ENCODE data around the gene KNG1. TPM values are rescaled to one million over a fixed set of nuclear protein-coding genes. Genes with fewer than 3 reads are reported as not detected.

The KNG1 gene
- total and polyA plus RNA-seq, 2 donors (not counting 3 experiments of a cell fraction or from before 2014, with no cell fraction given), result not detected

DNA sequence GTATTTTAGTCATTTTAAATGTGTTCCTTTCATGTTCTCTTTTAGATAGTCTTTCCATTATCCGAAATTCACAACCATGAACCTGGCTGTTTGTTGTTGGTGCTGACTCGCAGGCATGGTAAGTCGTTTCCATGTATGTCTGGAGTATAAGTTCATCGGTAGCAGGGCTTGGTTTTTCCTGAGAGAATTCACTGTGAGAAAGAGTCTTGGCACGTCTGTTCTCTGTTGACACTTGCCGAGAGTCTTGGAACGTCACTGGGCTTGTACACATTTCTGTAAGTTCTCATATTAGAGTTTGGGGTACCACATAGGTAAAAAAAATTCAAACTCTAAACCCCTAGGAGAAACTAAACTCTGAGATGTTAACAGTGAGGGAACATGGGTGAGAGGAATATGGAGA, 36.8 kb downstream of the KNG1 start:
- peaks cover 4% of the 10 kb centered on the region for H3K4me1 ChIP-seq (ENCODE audit: control insufficient read depth, extremely low read depth, insufficient read depth, low read length)
- ChIA-PET CTCF (interaction anchor here (1.4 kb wide), 1 partner anchor 31 kb away, joined by 3 read pairs; no protein-coding TSS in a partner anchor), POLR2A (no interaction called here)
- no peaks in the 10 kb centered on the region for H3K79me2 ChIP-seq (ENCODE audit: control insufficient read depth, insufficient read depth, low read length)
- FAIRE-seq, result no peak
- H3K9me1 ChIP-seq (replicated peaks; ENCODE audit: control insufficient read depth, extremely low read depth, insufficient read depth, low read length), result no peaks in the 10 kb centered on the region
- no peak for DNase-seq (ENCODE audit: low read depth, low spot score)
- no peak overlapping the region for H3K27ac ChIP-seq (ENCODE audit: insufficient read depth, low read depth, low read length)
- BruUV-seq (replicated peaks), result no TSS peak
- H2AFZ ChIP-seq (ENCODE audit: low read depth, low read length), result no peak overlapping the region
- H3K9ac ChIP-seq (replicated peaks; ENCODE audit: extremely low read depth, insufficient read depth, low read length), result no peak overlapping the region
- H3K4me2 ChIP-seq (ENCODE audit: insufficient read depth, low read length), result no peak overlapping the region
- intact Hi-C loops (cut with micrococcal nuclease), result no loop called here
- TF ChIP-seq MYC (IDR thresholded peaks at IDR 0.05; ENCODE audit: low read depth, low read length), result no peak
- no peak for TF ChIP-seq EZH2 (IDR thresholded peaks at IDR 0.05; ENCODE audit: borderline replicate concordance, low read depth, low read length, severe bottlenecking)
- TF ChIP-seq, protein P1, sequence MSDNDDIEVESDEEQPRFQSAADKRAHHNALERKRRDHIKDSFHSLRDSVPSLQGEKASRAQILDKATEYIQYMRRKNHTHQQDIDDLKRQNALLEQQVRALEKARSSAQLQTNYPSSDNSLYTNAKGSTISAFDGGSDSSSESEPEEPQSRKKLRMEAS (IDR thresholded peaks at IDR 0.05; ENCODE audit: insufficient read depth, insufficient read length), result no peak
- no peaks in the 10 kb centered on the region for H3K36me3 ChIP-seq (ENCODE audit: control insufficient read depth in 2 of 2, extremely low read depth in 1 of 2, insufficient read depth in 2 of 2, low read length in 2 of 2)
- no peaks in the 10 kb centered on the region for H3K27me3 ChIP-seq (ENCODE audit: control insufficient read depth in 2 of 2, insufficient read depth in 2 of 2, low read length in 2 of 2)
- no peak overlapping the region for H3K4me3 ChIP-seq (replicated peaks in 1 of 3; ENCODE audit: insufficient read depth in 1 of 3, low read depth in 1 of 3, low read length in 3 of 3)
- dilution Hi-C loops (cut with MboI; ENCODE audit: extremely low pct_ligation_motif_present, low sequenced_read_pairs), result no loop called here
- no peaks in the 10 kb centered on the region for H4K20me1 ChIP-seq (replicated peaks; ENCODE audit: control insufficient read depth, extremely low read depth, insufficient read depth, low read length)
- no peaks in the 10 kb centered on the region for H3K9me3 ChIP-seq (replicated peaks; ENCODE audit: control insufficient read depth, insufficient read depth, low read length)

GRCh38 chr3:186754871-186755270, 37.7 kb downstream of the KNG1 start:
- Histone ChIP-seq H4K20me1 (replicated peaks; ENCODE audit: control insufficient read depth, extremely low read depth, insufficient read depth, low read length) (no peaks in the 10 kb centered on the region), H3K79me2 (ENCODE audit: control insufficient read depth, insufficient read depth, low read length) (no peaks in the 10 kb centered on the region), H3K9me1 (replicated peaks; ENCODE audit: control insufficient read depth, extremely low read depth, insufficient read depth, low read length) (no peaks in the 10 kb centered on the region), H3K27ac (ENCODE audit: insufficient read depth, low read depth, low read length) (no peak overlapping the region), H3K27me3 (ENCODE audit: control insufficient read depth in 2 of 2, insufficient read depth in 2 of 2, low read length in 2 of 2) (no peaks in the 10 kb centered on the region), H3K9me3 (replicated peaks; ENCODE audit: control insufficient read depth, insufficient read depth, low read length) (no peaks in the 10 kb centered on the region), H2AFZ (ENCODE audit: low read depth, low read length) (no peak overlapping the region), H3K36me3 (ENCODE audit: control insufficient read depth in 2 of 2, extremely low read depth in 1 of 2, insufficient read depth in 2 of 2, low read length in 2 of 2) (no peaks in the 10 kb centered on the region), H3K9ac (replicated peaks; ENCODE audit: extremely low read depth, insufficient read depth, low read length) (no peak overlapping the region), H3K4me2 (ENCODE audit: insufficient read depth, low read length) (no peak overlapping the region), H3K4me1 (ENCODE audit: control insufficient read depth, extremely low read depth, insufficient read depth, low read length) (peaks cover 4% of the 10 kb centered on the region), H3K4me3 (replicated peaks in 1 of 3; ENCODE audit: insufficient read depth in 1 of 3, low read depth in 1 of 3, low read length in 3 of 3) (no peak overlapping the region)
- TF ChIP-seq POLR2AphosphoS5 (IDR thresholded peaks at IDR 0.05; ENCODE audit: insufficient read depth, low read depth, low read length), result no peak
- POLR2A ChIA-PET, result no interaction called here
- FAIRE-seq (no peak), DNase-seq (ENCODE audit: low read depth, low spot score) (no peak)
- dilution Hi-C loops (cut with MboI; ENCODE audit: extremely low pct_ligation_motif_present, low sequenced_read_pairs) (no loop called here), intact Hi-C loops (cut with micrococcal nuclease) (no loop called here)
- no TSS peak for BruUV-seq (replicated peaks)
- CTCF ChIA-PET, result interaction anchor here (1.2 kb wide), 1 partner anchor 811 kb away, joined by 3 read pairs; no protein-coding TSS in a partner anchor

Data from endothelial cell of umbilical vein (primary cell).